Measurements from ENCODE around the gene TMEM176B. TPM values are rescaled to one million over a fixed set of nuclear protein-coding genes. Genes with fewer than 3 reads are reported as not detected.

The TMEM176B gene
- total and polyA plus RNA-seq, 2 donors (not counting 1 experiment from before 2014, with no cell fraction given) = 0.25 to 1.4 TPM

DNA sequence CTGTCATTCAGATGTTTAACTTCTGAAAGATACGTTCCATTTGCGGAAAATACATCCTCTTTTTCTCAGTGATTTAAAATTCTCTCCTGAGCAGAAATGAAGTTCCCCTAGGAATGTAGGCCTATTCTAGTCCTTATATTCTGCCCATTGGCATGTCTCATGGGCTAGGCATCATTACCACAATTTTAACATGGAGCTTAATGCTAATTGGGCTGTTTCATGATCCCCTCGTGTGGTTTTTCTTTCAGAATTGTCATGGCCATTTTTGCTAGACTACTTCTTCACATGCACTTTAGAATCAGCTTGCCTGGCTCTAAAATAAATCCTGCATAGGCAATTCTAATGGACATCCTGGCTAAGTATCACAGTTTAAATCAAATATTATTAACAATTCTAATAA is 1.0 kb downstream of the TMEM176B start:
- Histone ChIP-seq H3K4me3 (ENCODE audit: control extremely low read depth in 1 of 5, extremely low read depth in 1 of 5, insufficient read depth in 1 of 5, low read depth in 2 of 5, low read length in 4 of 5) (no peak overlapping the region), H3K9me3 (ENCODE audit: control extremely low read depth in 1 of 3, control insufficient read depth in 2 of 3, insufficient read depth in 1 of 3, low read length in 2 of 3) (peaks cover 0 to 14% (median 0%) of the 10 kb centered on the region in 3 donors), H2AFZ (ENCODE audit: insufficient read depth, low read depth, low read length, poor library complexity, severe bottlenecking) (no peak overlapping the region), H3K4me2 (replicated peaks; ENCODE audit: low read depth, low read length, poor library complexity, severe bottlenecking) (no peak overlapping the region), H3K36me3 (replicated peaks in 1 of 2; ENCODE audit: control extremely low read depth in 1 of 2, control insufficient read depth in 1 of 2, extremely low read depth in 1 of 2, insufficient read depth in 2 of 2, low read length in 1 of 2) (no peaks in the 10 kb centered on the region), H3K27ac (ENCODE audit: low read length in 2 of 2) (no peak overlapping the region), H3K4me1 (ENCODE audit: control insufficient read depth in 2 of 2, insufficient read depth in 2 of 2, low read length in 2 of 2) (peaks cover 4 to 18% of the 10 kb centered on the region in 2 donors), H3K79me2 (ENCODE audit: control insufficient read depth, insufficient read depth, low read length) (no peaks in the 10 kb centered on the region), H4K20me1 (ENCODE audit: control insufficient read depth, insufficient read depth, low read length, poor library complexity, severe bottlenecking) (no peaks in the 10 kb centered on the region), H3K27me3 (replicated peaks in 1 of 4; ENCODE audit: control extremely low read depth in 1 of 4, control insufficient read depth in 3 of 4, insufficient read depth in 4 of 4, low read length in 3 of 4) (peaks cover 0 to 48% (median 16%) of the 10 kb centered on the region in 4 experiments), H3K9ac (ENCODE audit: low read length) (no peak overlapping the region)
- TF ChIP-seq EZH2 (IDR thresholded peaks at IDR 0.05; ENCODE audit: borderline replicate concordance, insufficient read depth, low read depth, low read length, poor library complexity, severe bottlenecking) (no peak), CTCF (IDR thresholded peaks at IDR 0.05) (no peak)
- no peaks in the 10 kb centered on the region for H3K9me3 Mint-ChIP-seq (ENCODE audit: insufficient read depth)
- H3K27me3 Mint-ChIP-seq = peaks cover 47% of the 10 kb centered on the region
- POLR2A ChIA-PET = no interaction called here
- DNase-seq (no peak), ATAC-seq (ENCODE audit: low read depth) (no peak)
- peaks cover 10% of the 10 kb centered on the region for H3K4me1 Mint-ChIP-seq
- CTCF ChIA-PET = interaction anchor here (1.2 to 1.3 kb wide), 2 partner anchors 10 to 20 kb away, joined by 3 to 4 read pairs; no protein-coding TSS in a partner anchor
- WGBS (ENCODE audit: insufficient coverage) = 59% methylated on average over 3 of the region's 3 CpGs
- intact Hi-C loops (cut with micrococcal nuclease) = no loop called here
- H3K27ac Mint-ChIP-seq = no peak overlapping the region
- H3K4me3 Mint-ChIP-seq = no peak overlapping the region

- Histone ChIP-seq H3K36me3 (replicated peaks in 1 of 2; ENCODE audit: control extremely low read depth in 1 of 2, control insufficient read depth in 1 of 2, extremely low read depth in 1 of 2, insufficient read depth in 2 of 2, low read length in 1 of 2) (no peaks in the 10 kb centered on the region), H4K20me1 (ENCODE audit: control insufficient read depth, insufficient read depth, low read length, poor library complexity, severe bottlenecking) (no peaks in the 10 kb centered on the region), H3K27me3 (replicated peaks in 1 of 4; ENCODE audit: control extremely low read depth in 1 of 4, control insufficient read depth in 3 of 4, insufficient read depth in 4 of 4, low read length in 3 of 4) (peaks cover 0 to 33% (median 14%) of the 10 kb centered on the region in 4 experiments), H3K9me3 (ENCODE audit: control extremely low read depth in 1 of 3, control insufficient read depth in 2 of 3, insufficient read depth in 1 of 3, low read length in 2 of 3) (peaks cover 0 to 14% (median 0%) of the 10 kb centered on the region in 3 donors), H3K4me3 (ENCODE audit: control extremely low read depth in 1 of 5, extremely low read depth in 1 of 5, insufficient read depth in 1 of 5, low read depth in 2 of 5, low read length in 4 of 5) (no peak overlapping the region), H3K4me1 (ENCODE audit: control insufficient read depth in 2 of 2, insufficient read depth in 2 of 2, low read length in 2 of 2) (peaks cover 4 to 18% of the 10 kb centered on the region in 2 donors), H3K27ac (ENCODE audit: low read length in 2 of 2) (no peak overlapping the region), H2AFZ (ENCODE audit: insufficient read depth, low read depth, low read length, poor library complexity, severe bottlenecking) (no peak overlapping the region), H3K4me2 (replicated peaks; ENCODE audit: low read depth, low read length, poor library complexity, severe bottlenecking) (no peak overlapping the region), H3K9ac (ENCODE audit: low read length) (no peak overlapping the region), H3K79me2 (ENCODE audit: control insufficient read depth, insufficient read depth, low read length) (no peaks in the 10 kb centered on the region)
- Mint-ChIP-seq H3K4me3 (no peak overlapping the region), H3K9me3 (ENCODE audit: insufficient read depth) (no peaks in the 10 kb centered on the region), H3K27me3 (peaks cover 44% of the 10 kb centered on the region), H3K4me1 (peaks cover 10% of the 10 kb centered on the region), H3K27ac (no peak overlapping the region)
- no peak for ATAC-seq (ENCODE audit: low read depth)
- ChIA-PET POLR2A (no interaction called here), CTCF (no interaction called here)
- WGBS (ENCODE audit: insufficient coverage) = no CpG with 5 or more reads among the region's 4 CpGs
- TF ChIP-seq CTCF (IDR thresholded peaks at IDR 0.05) (no peak), EZH2 (IDR thresholded peaks at IDR 0.05; ENCODE audit: borderline replicate concordance, insufficient read depth, low read depth, low read length, poor library complexity, severe bottlenecking) (no peak)
- no peak for DNase-seq
- intact Hi-C loops (cut with micrococcal nuclease) = no loop called here
These were observed 2.5 kb downstream of the TMEM176B start for GRCh38 chr7:150797661-150798060.

Data from B cell (primary cell).